ENCODE measurements around the gene RNF157. TPM values are rescaled to one million over a fixed set of nuclear protein-coding genes. Genes with fewer than 3 reads are reported as not detected.
"Not testable (repeated sequence)": the region's sequence is repeated elsewhere in the genome, so short reads cannot be mapped to it uniquely, and the experiment has no call there.

Gene RNF157
- total RNA-seq, 2 donors from 2014 or later: 9.6 to 11.2 TPM

DNA sequence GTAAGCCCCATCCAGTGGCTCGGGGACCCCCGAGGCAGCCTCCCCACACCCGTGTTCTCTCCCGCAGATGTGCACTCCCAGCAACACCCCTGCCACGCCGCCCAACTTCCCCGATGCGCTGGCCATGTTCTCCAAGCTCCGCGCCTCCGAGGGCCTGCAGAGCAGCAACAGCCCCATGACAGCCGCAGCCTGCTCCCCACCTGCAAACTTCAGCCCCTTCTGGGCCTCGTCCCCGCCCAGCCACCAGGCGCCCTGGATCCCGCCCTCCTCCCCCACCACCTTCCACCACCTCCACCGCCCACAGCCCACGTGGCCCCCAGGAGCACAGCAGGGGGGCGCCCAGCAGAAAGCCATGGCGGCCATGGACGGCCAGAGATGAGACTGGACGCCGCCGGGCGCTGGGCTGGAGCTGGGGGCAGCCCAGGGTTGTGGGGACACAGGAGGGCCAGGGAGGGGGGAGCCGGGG lies 29.9 kb upstream of the RNF157 start:
- Mint-ChIP-seq H3K4me1 (peaks cover 18% of the 10 kb centered on the region), H3K27me3 (ENCODE audit: insufficient read depth) (no peaks in the 10 kb centered on the region), H3K4me3 (no peak overlapping the region), H3K9me3 (no peaks in the 10 kb centered on the region), H3K36me3 (ENCODE audit: low read depth) (peaks cover 14% of the 10 kb centered on the region), H3K27ac (no peak overlapping the region)
- peaks cover 18% of the 10 kb centered on the region for H3K36me3 ChIP-seq (ENCODE audit: control insufficient read depth, insufficient read depth, low read length)
- H3K9ac ChIP-seq (ENCODE audit: extremely low read depth, low read length, poor library complexity, severe bottlenecking): no peak overlapping the region
- no peaks in the 10 kb centered on the region for H3K9me3 ChIP-seq (ENCODE audit: control insufficient read depth, low read length)
- H3K4me3 ChIP-seq (ENCODE audit: low read length): no peak overlapping the region
- H3K4me1 ChIP-seq (ENCODE audit: control insufficient read depth, insufficient read depth, low read length): peaks cover 19% of the 10 kb centered on the region
- no peak for DNase-seq
- H3K27ac ChIP-seq (ENCODE audit: low read depth, low read length): no peak overlapping the region
- WGBS, 2 experiments (ENCODE audit: insufficient coverage in 1 of 2, insufficient read length in 1 of 2): 94 to 100% methylated on average over 3 to 23 of the region's 26 CpGs
- no peak for TF ChIP-seq CTCF (conservative IDR thresholded peaks at IDR 0.05)
- H3K27me3 ChIP-seq (ENCODE audit: control insufficient read depth, insufficient read depth, low read length, poor library complexity, severe bottlenecking): no peaks in the 10 kb centered on the region

DNA sequence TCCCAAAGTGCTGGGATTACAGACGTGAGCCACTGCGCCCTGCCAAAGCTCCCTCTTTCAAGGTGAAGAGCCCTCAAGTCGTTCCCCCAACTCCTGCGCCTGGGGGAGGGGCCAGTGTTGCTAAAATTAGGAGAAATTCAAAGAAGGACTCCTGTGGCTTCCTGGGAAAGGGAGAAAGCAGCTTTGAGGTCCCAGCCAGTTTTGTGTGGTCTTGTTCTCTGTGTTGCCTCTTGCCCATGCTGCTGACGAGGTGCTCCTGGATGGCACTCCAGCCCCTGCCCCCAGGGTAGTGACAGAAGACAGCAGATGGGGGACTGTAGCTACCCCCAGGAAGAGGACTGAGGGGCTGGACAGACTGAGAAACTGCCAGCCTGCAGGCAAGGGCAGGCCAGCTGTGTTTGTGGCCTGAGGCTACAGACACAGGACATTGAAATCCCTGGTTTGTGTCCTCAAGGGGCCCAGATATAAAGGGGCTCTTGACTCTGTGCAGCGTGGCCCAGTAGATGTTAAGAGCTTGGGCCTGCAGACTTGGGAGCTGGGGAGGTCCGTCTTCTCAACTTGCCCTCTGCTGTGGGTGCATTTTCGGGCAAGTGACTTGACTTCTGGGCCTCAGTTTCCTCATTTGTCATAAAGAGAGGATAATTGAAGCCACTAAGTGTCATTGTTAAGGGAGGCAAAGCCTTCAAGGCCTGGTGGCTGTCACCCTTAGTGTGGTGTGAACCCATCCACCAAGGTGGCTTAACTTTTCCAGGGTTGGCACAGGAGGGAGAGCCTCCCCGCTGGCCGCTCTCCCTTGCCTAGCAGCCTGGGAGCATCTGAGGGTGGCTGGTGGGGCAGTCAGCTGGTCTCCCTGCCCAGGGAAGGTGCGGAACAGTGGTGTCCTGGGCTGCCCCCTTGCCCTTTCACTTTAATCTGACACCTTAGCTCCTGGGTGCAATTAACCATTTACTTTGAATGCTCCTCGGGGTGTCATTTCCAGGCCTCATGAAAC lies 29.0 kb upstream of the RNF157 start:
- 90 to 95% methylated on average over 9 to 12 of the region's 12 CpGs for WGBS, 2 experiments (ENCODE audit: insufficient coverage in 1 of 2, insufficient read length in 1 of 2)
- Mint-ChIP-seq H3K27me3 (ENCODE audit: insufficient read depth) (no peaks in the 10 kb centered on the region), H3K27ac (peak overlapping the region; percentile 72), H3K4me1 (peaks cover 18% of the 10 kb centered on the region), H3K36me3 (ENCODE audit: low read depth) (peaks cover 14% of the 10 kb centered on the region), H3K4me3 (no peak overlapping the region), H3K9me3 (no peaks in the 10 kb centered on the region)
- no peak overlapping the region for H3K9ac ChIP-seq (ENCODE audit: extremely low read depth, low read length, poor library complexity, severe bottlenecking)
- no peak for DNase-seq
- peaks cover 18% of the 10 kb centered on the region for H3K36me3 ChIP-seq (ENCODE audit: control insufficient read depth, insufficient read depth, low read length)
- no peak overlapping the region for H3K4me3 ChIP-seq (ENCODE audit: low read length)
- H3K27ac ChIP-seq (ENCODE audit: low read depth, low read length): no peak overlapping the region
- no peaks in the 10 kb centered on the region for H3K9me3 ChIP-seq (ENCODE audit: control insufficient read depth, low read length)
- H3K4me1 ChIP-seq (ENCODE audit: control insufficient read depth, insufficient read depth, low read length): peaks cover 19% of the 10 kb centered on the region
- TF ChIP-seq CTCF (conservative IDR thresholded peaks at IDR 0.05): no peak
- H3K27me3 ChIP-seq (ENCODE audit: control insufficient read depth, insufficient read depth, low read length, poor library complexity, severe bottlenecking): no peaks in the 10 kb centered on the region

DNA sequence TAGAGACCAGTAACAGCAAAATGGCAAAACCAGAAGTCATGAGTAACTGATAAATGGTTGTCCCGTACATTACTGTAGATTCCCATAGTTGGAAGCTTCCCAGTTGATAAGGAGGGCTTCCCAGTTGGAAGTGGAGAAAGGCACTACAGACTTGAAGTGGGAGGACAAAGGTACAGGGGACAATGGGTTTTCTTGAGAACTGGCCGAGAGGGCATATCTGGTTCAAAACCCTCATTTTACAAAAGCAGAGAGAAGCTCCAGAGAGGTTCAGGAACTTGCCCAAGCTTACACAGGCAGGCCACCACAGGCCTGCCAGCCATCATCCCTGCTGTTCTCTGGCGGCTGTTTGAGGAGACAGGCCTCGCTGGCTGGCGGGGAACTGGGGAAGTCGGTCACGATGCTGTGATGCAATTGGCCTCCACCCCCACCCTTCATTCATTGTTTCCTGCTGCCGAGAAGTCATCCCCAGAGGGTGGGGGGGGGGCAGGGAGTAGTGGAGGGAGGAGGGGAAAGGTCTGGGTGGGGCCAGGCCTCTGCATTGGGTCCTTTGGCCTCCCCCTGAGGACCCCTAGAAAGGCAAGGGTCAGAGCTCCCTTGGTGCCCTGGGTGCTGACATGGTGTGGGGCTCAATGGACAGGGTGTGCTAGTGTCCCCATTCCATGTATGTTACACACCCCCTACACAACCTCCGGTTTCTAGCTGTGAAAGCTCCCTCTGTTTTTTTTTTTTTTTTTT lies 27.9 kb upstream of the RNF157 start:
- peak overlapping the region; percentile 78 for H3K27ac Mint-ChIP-seq
- peaks cover 14% of the 10 kb centered on the region for H3K36me3 Mint-ChIP-seq (ENCODE audit: low read depth)
- Histone ChIP-seq H3K4me1 (ENCODE audit: control insufficient read depth, insufficient read depth, low read length) (peaks cover 19% of the 10 kb centered on the region), H3K27ac (ENCODE audit: low read depth, low read length) (peak overlapping the region; percentile 47), H3K4me3 (ENCODE audit: low read length) (peak overlapping the region; percentile 12), H3K27me3 (ENCODE audit: control insufficient read depth, insufficient read depth, low read length, poor library complexity, severe bottlenecking) (no peaks in the 10 kb centered on the region), H3K9me3 (ENCODE audit: control insufficient read depth, low read length) (no peaks in the 10 kb centered on the region), H3K9ac (ENCODE audit: extremely low read depth, low read length, poor library complexity, severe bottlenecking) (no peak overlapping the region), H3K36me3 (ENCODE audit: control insufficient read depth, insufficient read depth, low read length) (peaks cover 18% of the 10 kb centered on the region)
- H3K27me3 Mint-ChIP-seq (ENCODE audit: insufficient read depth): no peaks in the 10 kb centered on the region
- H3K4me3 Mint-ChIP-seq: peak overlapping the region; percentile 37
- peaks cover 23% of the 10 kb centered on the region for H3K4me1 Mint-ChIP-seq
- no peaks in the 10 kb centered on the region for H3K9me3 Mint-ChIP-seq
- no peak for TF ChIP-seq CTCF (conservative IDR thresholded peaks at IDR 0.05)
- 82 to 87% methylated on average over 3 to 9 of the region's 9 CpGs for WGBS, 2 experiments (ENCODE audit: insufficient coverage in 1 of 2, insufficient read length in 1 of 2)
- DNase-seq: no peak

DNA sequence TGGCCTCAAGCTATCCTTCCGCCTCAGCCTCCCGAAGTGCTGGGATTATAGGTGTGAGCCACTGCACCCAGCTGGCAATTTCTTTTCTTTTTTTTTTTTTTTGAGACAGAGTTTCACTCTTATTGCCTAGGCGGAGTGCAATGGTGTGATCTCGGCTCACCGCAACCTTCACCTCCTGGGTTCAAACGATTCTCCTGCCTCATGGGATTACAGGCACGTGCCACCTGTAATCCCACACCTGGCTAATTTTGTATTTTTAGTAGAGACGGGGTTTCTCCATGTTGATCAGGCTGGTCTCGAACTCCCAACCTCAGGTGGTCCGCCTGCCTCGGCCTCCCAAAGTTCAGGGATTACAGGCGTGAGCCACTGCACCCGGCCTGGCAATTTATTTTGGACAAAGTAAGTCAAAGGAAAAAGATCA lies 27.3 kb upstream of the RNF157 start:
- H3K4me3 Mint-ChIP-seq: peak overlapping the region; percentile 37
- H3K27me3 ChIP-seq (ENCODE audit: control insufficient read depth, insufficient read depth, low read length, poor library complexity, severe bottlenecking); H3K27me3 Mint-ChIP-seq (ENCODE audit: insufficient read depth); H3K9ac ChIP-seq (ENCODE audit: extremely low read depth, low read length, poor library complexity, severe bottlenecking); DNase-seq; H3K9me3 Mint-ChIP-seq; H3K9me3 ChIP-seq (ENCODE audit: control insufficient read depth, low read length): not testable (repeated sequence)
- peaks cover 14% of the 10 kb centered on the region for H3K36me3 Mint-ChIP-seq (ENCODE audit: low read depth)
- peak overlapping the region; percentile 47 for H3K27ac ChIP-seq (ENCODE audit: low read depth, low read length)
- H3K4me3 ChIP-seq (ENCODE audit: low read length): peak overlapping the region; percentile 12
- peaks cover 18% of the 10 kb centered on the region for H3K36me3 ChIP-seq (ENCODE audit: control insufficient read depth, insufficient read depth, low read length)
- WGBS, 2 experiments (ENCODE audit: insufficient coverage in 1 of 2, insufficient read length in 1 of 2): 96% methylated on average over 10 to 13 of the region's 13 CpGs
- peaks cover 28% of the 10 kb centered on the region for H3K4me1 Mint-ChIP-seq
- peak overlapping the region; percentile 78 for H3K27ac Mint-ChIP-seq
- peaks cover 19% of the 10 kb centered on the region for H3K4me1 ChIP-seq (ENCODE audit: control insufficient read depth, insufficient read depth, low read length)

All from endodermal cell (in vitro differentiated cells).